ENCODE data around the gene LHPP. TPM values are rescaled to one million over a fixed set of nuclear protein-coding genes. Genes with fewer than 3 reads are reported as not detected.

LHPP gene
- total and polyA plus RNA-seq, 10 of the 15 experiments (the other 5 are each of a cell fraction or from before 2014, with no cell fraction given), result 0.79 to 9.8 (median 6.7) TPM

DNA sequence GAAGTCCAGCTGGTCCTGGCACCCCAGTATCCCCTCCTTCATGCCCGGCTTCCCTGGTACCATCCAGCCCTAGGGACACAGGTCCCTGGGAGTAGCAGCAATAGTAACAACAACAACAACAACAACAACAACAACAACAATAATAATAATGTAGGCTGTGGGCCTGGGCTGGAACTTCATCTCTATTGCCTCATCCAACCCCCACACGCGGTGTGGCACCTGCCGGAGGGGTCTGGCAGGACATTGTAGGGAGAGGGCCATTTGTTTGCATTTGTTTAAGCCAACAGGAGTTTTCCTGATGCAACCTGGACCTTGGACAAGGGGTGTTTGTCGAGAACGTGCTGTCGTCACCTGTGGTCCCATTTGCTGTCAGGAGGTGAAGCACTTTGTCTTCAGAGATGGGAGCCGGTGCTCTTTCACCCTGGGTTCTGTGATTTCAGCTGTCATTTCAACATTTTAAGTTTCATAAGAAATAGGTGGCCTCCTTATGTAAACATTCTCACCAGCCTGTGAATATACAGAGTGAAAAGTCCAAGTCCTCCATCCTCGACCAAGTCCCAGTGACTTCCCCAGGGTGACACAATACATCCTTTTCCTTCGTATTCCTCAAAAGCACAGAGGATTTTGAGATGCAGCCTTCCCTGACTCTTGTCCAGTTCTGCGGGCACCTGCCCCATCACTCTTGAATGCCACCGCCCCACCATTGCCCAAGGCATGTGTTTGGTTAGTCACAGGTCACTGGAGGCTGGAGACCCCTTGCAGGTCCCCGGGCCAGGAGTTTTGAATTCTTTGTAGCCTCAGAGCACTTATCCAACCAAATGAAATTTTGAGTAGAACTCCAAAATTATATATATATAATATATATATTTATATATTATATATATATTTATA lies 9.2 kb downstream of the LHPP start:
- SMC1A ChIA-PET (ENCODE audit: uncharacterized antibody, unreplicated experiment), result no interaction called here
- RAD21 ChIA-PET (ENCODE audit: unreplicated experiment), result no interaction called here
- Histone ChIP-seq H3K9me3 (replicated peaks; ENCODE audit: control insufficient read depth, insufficient read depth, low read length) (no peaks in the 10 kb centered on the region), H3K27ac (ENCODE audit: control insufficient read depth, insufficient read depth) (no peak overlapping the region), H3K4me2 (ENCODE audit: control insufficient read depth, insufficient read depth) (no peak overlapping the region), H2AFZ (ENCODE audit: control insufficient read depth, low read depth, low read length) (no peak overlapping the region), H3K4me1 (ENCODE audit: control insufficient read depth, insufficient read depth, low read length) (peaks cover 2% of the 10 kb centered on the region), H4K20me1 (ENCODE audit: control insufficient read depth, insufficient read depth) (no peaks in the 10 kb centered on the region), H3K9ac (ENCODE audit: control insufficient read depth, insufficient read depth, low read length) (no peak overlapping the region), H3K4me3 (no peak overlapping the region), H3K27me3 (replicated peaks in 1 of 2; ENCODE audit: control insufficient read depth in 2 of 2, insufficient read depth in 2 of 2, low read length in 1 of 2) (no peaks in the 10 kb centered on the region), H3K79me2 (ENCODE audit: control insufficient read depth, insufficient read depth, low read length) (no peaks in the 10 kb centered on the region), H3K36me3 (ENCODE audit: control insufficient read depth in 2 of 2, insufficient read depth in 2 of 2, low read length in 1 of 2) (no peaks in the 10 kb centered on the region)
- intact Hi-C loops (cut with micrococcal nuclease; ENCODE audit: unreplicated experiment) (no loop called here), in situ Hi-C loops (cut with MboI) (no loop called here)
- POLR2A ChIA-PET, result no interaction called here
- FAIRE-seq (no peak), ATAC-seq (no peak), DNase-seq (ENCODE audit: low read depth, low spot score) (no peak)
- CTCF ChIA-PET, result no interaction called here
- TF ChIP-seq POLR2A (IDR thresholded peaks at IDR 0.05; ENCODE audit: low read depth, low read length) (no peak), FOS (IDR thresholded peaks at IDR 0.05; ENCODE audit: borderline replicate concordance, extremely low read depth, insufficient read length) (no peak), BCL3 (IDR thresholded peaks at IDR 0.05; ENCODE audit: borderline replicate concordance, insufficient read depth, low read depth, low read length, poor library complexity, severe bottlenecking) (no peak)
- TF ChIP-seq, protein P1, sequence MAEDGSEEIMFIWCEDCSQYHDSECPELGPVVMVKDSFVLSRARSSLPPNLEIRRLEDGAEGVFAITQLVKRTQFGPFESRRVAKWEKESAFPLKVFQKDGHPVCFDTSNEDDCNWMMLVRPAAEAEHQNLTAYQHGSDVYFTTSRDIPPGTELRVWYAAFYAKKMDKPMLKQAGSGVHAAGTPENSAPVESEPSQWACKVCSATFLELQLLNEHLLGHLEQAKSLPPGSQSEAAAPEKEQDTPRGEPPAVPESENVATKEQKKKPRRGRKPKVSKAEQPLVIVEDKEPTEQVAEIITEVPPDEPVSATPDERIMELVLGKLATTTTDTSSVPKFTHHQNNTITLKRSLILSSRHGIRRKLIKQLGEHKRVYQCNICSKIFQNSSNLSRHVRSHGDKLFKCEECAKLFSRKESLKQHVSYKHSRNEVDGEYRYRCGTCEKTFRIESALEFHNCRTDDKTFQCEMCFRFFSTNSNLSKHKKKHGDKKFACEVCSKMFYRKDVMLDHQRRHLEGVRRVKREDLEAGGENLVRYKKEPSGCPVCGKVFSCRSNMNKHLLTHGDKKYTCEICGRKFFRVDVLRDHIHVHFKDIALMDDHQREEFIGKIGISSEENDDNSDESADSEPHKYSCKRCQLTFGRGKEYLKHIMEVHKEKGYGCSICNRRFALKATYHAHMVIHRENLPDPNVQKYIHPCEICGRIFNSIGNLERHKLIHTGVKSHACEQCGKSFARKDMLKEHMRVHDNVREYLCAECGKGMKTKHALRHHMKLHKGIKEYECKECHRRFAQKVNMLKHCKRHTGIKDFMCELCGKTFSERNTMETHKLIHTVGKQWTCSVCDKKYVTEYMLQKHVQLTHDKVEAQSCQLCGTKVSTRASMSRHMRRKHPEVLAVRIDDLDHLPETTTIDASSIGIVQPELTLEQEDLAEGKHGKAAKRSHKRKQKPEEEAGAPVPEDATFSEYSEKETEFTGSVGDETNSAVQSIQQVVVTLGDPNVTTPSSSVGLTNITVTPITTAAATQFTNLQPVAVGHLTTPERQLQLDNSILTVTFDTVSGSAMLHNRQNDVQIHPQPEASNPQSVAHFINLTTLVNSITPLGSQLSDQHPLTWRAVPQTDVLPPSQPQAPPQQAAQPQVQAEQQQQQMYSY (CRISPR knock-in tag; IDR thresholded peaks at IDR 0.05), result no peak
- WGBS (ENCODE audit: insufficient coverage, insufficient replicate concordance, low lambda C conversion rate, missing lambda C conversion rate), result 92% methylated on average over 13 of the region's 13 CpGs
- no TSS peak for BruUV-seq (replicated peaks)
